Astrocyte of the hippocampus (primary cell): Measurements from ENCODE around the gene B4GALT6.
"Not testable (repeated sequence)": the region's sequence is repeated elsewhere in the genome, so short reads cannot be mapped to it uniquely, and the experiment has no call there.

Experiments
- DNase-seq: peaks from one replicate; pipeline ENCODE4 v3.0.0; 2011; ENCODE audit warnings: low read depth, low spot score

B4GALT6 gene

GRCh38 chr18:31684279-31685096 is at the start of gene B4GALT6:
Gene B4GALT6 (minus strand): TSS chr18:31684581. CDS start chr18:31684426, 155 bp downstream.
- DNase-seq = peak; percentile 74

- DNase-seq = no peak
Observed at GRCh38 chr18:31731628-31732027, 47.2 kb upstream of the B4GALT6 start.

GRCh38 chr18:31729196-31729595 is 44.8 kb upstream of the B4GALT6 start:
- DNase-seq = not testable (repeated sequence)

- peak; percentile 48 for DNase-seq
Observed at GRCh38 chr18:31723990-31724711, 39.8 kb upstream of the B4GALT6 start.

GRCh38 chr18:31723639-31723989 is 39.2 kb upstream of the B4GALT6 start:
- DNase-seq = peak; percentile 7

GRCh38 chr18:31722369-31722957 is 38.1 kb upstream of the B4GALT6 start:
- peak; percentile 89 for DNase-seq

GRCh38 chr18:31721601-31722000 is 37.2 kb upstream of the B4GALT6 start:
- no peak for DNase-seq

- DNase-seq = no peak
Observed at GRCh38 chr18:31720867-31721266, 36.5 kb upstream of the B4GALT6 start.

GRCh38 chr18:31719363-31720006 is 35.1 kb upstream of the B4GALT6 start:
- DNase-seq = no peak

- no peak for DNase-seq
Observed at GRCh38 chr18:31718386-31718785, 34.0 kb upstream of the B4GALT6 start.

GRCh38 chr18:31716362-31716761 is 32.0 kb upstream of the B4GALT6 start:
- no peak for DNase-seq

- no peak for DNase-seq
Observed at GRCh38 chr18:31711365-31712172, 27.2 kb upstream of the B4GALT6 start.

GRCh38 chr18:31710826-31711225 is 26.4 kb upstream of the B4GALT6 start:
- no peak for DNase-seq

GRCh38 chr18:31707815-31708214 is 23.4 kb upstream of the B4GALT6 start:
- no peak for DNase-seq

- no peak for DNase-seq
Observed at GRCh38 chr18:31702449-31702848, 18.1 kb upstream of the B4GALT6 start.

GRCh38 chr18:31701744-31702143 is 17.4 kb upstream of the B4GALT6 start:
- no peak for DNase-seq

GRCh38 chr18:31700990-31701389 is 16.6 kb upstream of the B4GALT6 start:
- no peak for DNase-seq

GRCh38 chr18:31697351-31698298 is 13.2 kb upstream of the B4GALT6 start:
- no peak for DNase-seq

GRCh38 chr18:31695989-31696388 is 11.6 kb upstream of the B4GALT6 start:
- no peak for DNase-seq

- DNase-seq = no peak
Observed at GRCh38 chr18:31694297-31694696, 9.9 kb upstream of the B4GALT6 start.
